H9 (cell line): Measurements from ENCODE around the gene KLF14. TPM values are rescaled to one million over a fixed set of nuclear protein-coding genes. Genes with fewer than 3 reads are reported as not detected.

ENCODE experiments used
- DNase-seq: peaks from one replicate; pipeline ENCODE4 v3.0.0-alpha.2; 2017
- H2AFZ ChIP-seq: one replicate; pipeline ENCODE4 v1.6.1; 2013; ENCODE audit warnings: mild to moderate bottlenecking, low read length, control low read depth, moderate library complexity
- H2AK5ac ChIP-seq: 2 replicates; pipeline ENCODE4 v1.6.1; 2013; ENCODE audit warnings: low read length, control low read depth, mixed read lengths; ENCODE audit not compliant: insufficient read length
- H2BK120ac ChIP-seq: one replicate; pipeline ENCODE4 v1.6.1; 2013; ENCODE audit warnings: low read depth, mild to moderate bottlenecking, low read length, control low read depth, inconsistent platforms; ENCODE audit not compliant: poor library complexity, severe bottlenecking
- H2BK12ac ChIP-seq: 2 replicates; pipeline ENCODE4 v1.6.1; 2013; ENCODE audit warnings: low read length, control low read depth, mixed read lengths, low read depth; ENCODE audit not compliant: insufficient read length
- H2BK15ac ChIP-seq: 2 replicates; pipeline ENCODE4 v1.6.1; 2013; ENCODE audit warnings: low read depth, low read length, control low read depth
- H2BK20ac ChIP-seq: one replicate; pipeline ENCODE4 v1.6.1; 2013; ENCODE audit warnings: low read depth, mild to moderate bottlenecking, low read length, control low read depth, inconsistent platforms; ENCODE audit not compliant: poor library complexity, severe bottlenecking
- H2BK5ac ChIP-seq: 2 replicates; pipeline ENCODE4 v1.6.1; 2013; ENCODE audit warnings: low read length, control low read depth, mixed read lengths; ENCODE audit not compliant: insufficient read length
- H3K14ac ChIP-seq: 2 replicates; pipeline ENCODE4 v1.6.1; 2013; ENCODE audit warnings: low read length, control low read depth; ENCODE audit not compliant: insufficient read depth
- H3K18ac ChIP-seq: 2 replicates; pipeline ENCODE4 v1.6.1; 2013; ENCODE audit warnings: low read depth, mild to moderate bottlenecking, mixed read lengths, low read length, control low read depth; ENCODE audit not compliant: insufficient read length
- H3K23ac ChIP-seq: 2 replicates; pipeline ENCODE4 v1.6.1; 2013; ENCODE audit warnings: low read length, control low read depth, mixed read lengths, low read depth; ENCODE audit not compliant: insufficient read length
- H3K23me2 ChIP-seq: 2 replicates; pipeline ENCODE4 v1.6.1; 2013; ENCODE audit warnings: low read depth, mild to moderate bottlenecking, mixed read lengths, low read length, control low read depth; ENCODE audit not compliant: insufficient read length, poor library complexity, severe bottlenecking
- H3K27ac ChIP-seq: 2 replicates; pipeline ENCODE4 v1.5.1; 2013; ENCODE audit warnings: low read length, control low read depth, mixed read lengths, low read depth; ENCODE audit not compliant: insufficient read length
- H3K27me3 ChIP-seq: 2 replicates; pipeline ENCODE4 v1.6.1; 2013; ENCODE audit warnings: low read length, control low read depth, inconsistent platforms; ENCODE audit not compliant: insufficient read depth
- H3K4ac ChIP-seq: 2 replicates; pipeline ENCODE4 v1.6.1; 2013; ENCODE audit warnings: low read depth, mild to moderate bottlenecking, control low read depth, inconsistent platforms, low read length, moderate library complexity
- H3K4me1 ChIP-seq: 2 replicates; pipeline ENCODE4 v1.6.1; 2013; ENCODE audit warnings: low read length, control low read depth, inconsistent platforms; ENCODE audit not compliant: insufficient read depth
- H3K4me2 ChIP-seq: 2 replicates; pipeline ENCODE4 v1.6.1; 2013; ENCODE audit warnings: low read length, control low read depth, mixed read lengths; ENCODE audit not compliant: insufficient read length, insufficient read depth
- H3K56ac ChIP-seq: 2 replicates; pipeline ENCODE4 v1.6.1; 2013; ENCODE audit warnings: low read depth, mild to moderate bottlenecking, mixed read lengths, low read length, control low read depth; ENCODE audit not compliant: insufficient read length
- H3K79me1 ChIP-seq: 2 replicates; pipeline ENCODE4 v1.6.1; 2013; ENCODE audit warnings: low read depth, mild to moderate bottlenecking, moderate library complexity, low read length, control low read depth, inconsistent platforms; ENCODE audit not compliant: insufficient read depth, poor library complexity, severe bottlenecking
- H3K79me2 ChIP-seq: 2 replicates; pipeline ENCODE4 v1.6.1; 2013; ENCODE audit warnings: low read length, control low read depth, inconsistent platforms; ENCODE audit not compliant: insufficient read depth
- H3K9ac ChIP-seq: 2 replicates; pipeline ENCODE4 v1.6.1; 2013; ENCODE audit warnings: low read length, control low read depth, mixed read lengths; ENCODE audit not compliant: insufficient read length; ENCODE audit errors: extremely low read depth
- H3K9me3 ChIP-seq: one replicate; pipeline ENCODE4 v1.6.1; 2013; ENCODE audit warnings: low read depth, low read length, inconsistent platforms; ENCODE audit not compliant: control insufficient read depth
- H3T11ph ChIP-seq: one replicate; pipeline ENCODE4 v1.6.1; 2013; ENCODE audit warnings: mild to moderate bottlenecking, low read length, control low read depth, inconsistent platforms
- H4K20me1 ChIP-seq: one replicate; pipeline ENCODE4 v1.6.1; 2013; ENCODE audit not compliant: control insufficient read depth, insufficient read length, insufficient read depth
- H4K5ac ChIP-seq: 2 replicates; pipeline ENCODE4 v1.6.1; 2013; ENCODE audit warnings: low read depth, mild to moderate bottlenecking, mixed read lengths, low read length, control low read depth; ENCODE audit not compliant: insufficient read length
- H4K8ac ChIP-seq: replicated peaks from 2 replicates; pipeline ENCODE4 v1.6.1; 2013; ENCODE audit warnings: low read length, control low read depth, mixed read lengths, low read depth; ENCODE audit not compliant: insufficient read length
- H4K91ac ChIP-seq: 2 replicates; pipeline ENCODE4 v1.6.1; 2013; ENCODE audit warnings: low read depth, mild to moderate bottlenecking, moderate library complexity, mixed read lengths, low read length, control low read depth; ENCODE audit not compliant: insufficient read length
- H3K27ac Mint-ChIP-seq, 3 experiments: 2 replicates in 2 of 3; 3 replicates in 1 of 3; pipeline ENCODE4 v1.8.0; 2020 to 2021; ENCODE audit warnings: mixed read lengths in 3 of 3, mild to moderate bottlenecking in 1 of 3, moderate library complexity in 1 of 3
- H3K27me3 Mint-ChIP-seq: 2 replicates; pipeline ENCODE4 v1.8.0; 2021; ENCODE audit warnings: low read depth, mild to moderate bottlenecking, moderate library complexity, mixed read lengths
- H3K36me3 Mint-ChIP-seq, 3 experiments: 2 replicates in 2 of 3; 3 replicates in 1 of 3; pipeline ENCODE4 v1.8.0; 2020 to 2021; ENCODE audit warnings: low read depth in 3 of 3, mixed read lengths in 3 of 3; ENCODE audit not compliant: insufficient read depth in 1 of 3
- H3K4me1 Mint-ChIP-seq, 2 experiments: 2 replicates each; pipeline ENCODE4 v1.8.0; 2020; ENCODE audit warnings: mixed read lengths in 2 of 2
- H3K4me3 Mint-ChIP-seq, 2 experiments: 2 replicates in 1 of 2; 3 replicates in 1 of 2; pipeline ENCODE4 v1.8.0; 2020 to 2021; ENCODE audit warnings: mild to moderate bottlenecking in 2 of 2, mixed read lengths in 2 of 2, moderate library complexity in 1 of 2
- H3K9me3 Mint-ChIP-seq, 2 experiments: 2 replicates in 1 of 2; 3 replicates in 1 of 2; pipeline ENCODE4 v1.8.0; 2020; ENCODE audit warnings: mild to moderate bottlenecking in 2 of 2, mixed read lengths in 2 of 2, moderate library complexity in 1 of 2
- WGBS: extraction: QIAGEN DNeasy Blood & Tissue Kit; methylation state at CpG from one replicate; pipeline ENCODE4 v1.1.7; 2013; ENCODE audit warnings: missing lambda C conversion rate, low lambda C conversion rate, mixed read lengths; ENCODE audit not compliant: insufficient read length; ENCODE audit errors: extremely low coverage; 5-methylcytosine and 5-hydroxymethylcytosine counted together
- total RNA-seq: library from RNA; stranded (reverse); gene quantifications from 2 replicates; pipeline ENCODE4 v1.2.1, GENCODE V29; 2021
- TF ChIP-seq, protein P1 (sequence below): fragments of 200-600 bp; sonication (generic); conservative IDR thresholded peaks from 3 replicates; pipeline ENCODE4 v1.8.0; 2021; ENCODE audit warnings: antibody characterized with exemption, mild to moderate bottlenecking

KLF14 gene
- total RNA-seq, 1 experiment from 2014 or later = not detected

DNA sequence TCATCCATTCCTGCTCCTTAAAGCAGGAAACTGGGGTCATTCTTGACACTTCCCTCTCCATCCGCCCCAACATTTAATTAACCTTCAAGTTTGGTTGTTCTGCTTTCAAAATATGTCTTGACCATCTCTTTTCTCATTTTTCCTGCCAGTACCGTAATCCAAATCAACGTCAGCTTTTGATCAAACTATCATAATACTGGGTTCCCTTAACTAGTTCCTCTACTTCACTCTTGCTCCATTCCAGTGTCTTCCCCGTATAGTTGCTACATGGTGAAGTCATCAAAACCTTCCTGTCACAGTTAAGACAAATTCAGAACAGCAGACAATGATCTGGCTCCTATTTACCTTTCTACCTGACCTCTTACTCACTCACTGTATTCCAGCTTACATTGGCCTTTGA is 6.6 kb upstream of the KLF14 start:
- no peak for DNase-seq
- Histone ChIP-seq H4K5ac (no peak overlapping the region), H3K79me2 (no peaks in the 10 kb centered on the region), H3K9me3 (no peaks in the 10 kb centered on the region), H3K23ac (no peak overlapping the region), H4K8ac (no peak overlapping the region), H2BK15ac (no peak overlapping the region), H3K56ac (no peak overlapping the region), H3K9ac (no peak overlapping the region), H2BK120ac (no peak overlapping the region), H3K4ac (no peak overlapping the region), H3K79me1 (no peaks in the 10 kb centered on the region), H3K27me3 (no peaks in the 10 kb centered on the region; the same call in 1 of the 2 replicates), H3K4me2 (no peak overlapping the region), H4K20me1 (no peaks in the 10 kb centered on the region), H4K91ac (no peak overlapping the region), H3T11ph (no peak overlapping the region), H2AK5ac (no peak overlapping the region), H3K18ac (no peak overlapping the region), H3K14ac (no peak overlapping the region), H2BK5ac (no peak overlapping the region), H3K4me1 (no peaks in the 10 kb centered on the region), H2BK20ac (no peak overlapping the region), H2BK12ac (no peak overlapping the region), H2AFZ (no peak overlapping the region), H3K27ac (no peak overlapping the region), H3K23me2 (no peaks in the 10 kb centered on the region)
- Mint-ChIP-seq H3K4me3 (no peak overlapping the region), H3K27ac (no peak overlapping the region), H3K36me3 (no peaks in the 10 kb centered on the region), H3K9me3 (no peaks in the 10 kb centered on the region), H3K4me1 (no peaks in the 10 kb centered on the region), H3K27me3 (peaks cover 38% of the 10 kb centered on the region)
- TF ChIP-seq, protein P1, sequence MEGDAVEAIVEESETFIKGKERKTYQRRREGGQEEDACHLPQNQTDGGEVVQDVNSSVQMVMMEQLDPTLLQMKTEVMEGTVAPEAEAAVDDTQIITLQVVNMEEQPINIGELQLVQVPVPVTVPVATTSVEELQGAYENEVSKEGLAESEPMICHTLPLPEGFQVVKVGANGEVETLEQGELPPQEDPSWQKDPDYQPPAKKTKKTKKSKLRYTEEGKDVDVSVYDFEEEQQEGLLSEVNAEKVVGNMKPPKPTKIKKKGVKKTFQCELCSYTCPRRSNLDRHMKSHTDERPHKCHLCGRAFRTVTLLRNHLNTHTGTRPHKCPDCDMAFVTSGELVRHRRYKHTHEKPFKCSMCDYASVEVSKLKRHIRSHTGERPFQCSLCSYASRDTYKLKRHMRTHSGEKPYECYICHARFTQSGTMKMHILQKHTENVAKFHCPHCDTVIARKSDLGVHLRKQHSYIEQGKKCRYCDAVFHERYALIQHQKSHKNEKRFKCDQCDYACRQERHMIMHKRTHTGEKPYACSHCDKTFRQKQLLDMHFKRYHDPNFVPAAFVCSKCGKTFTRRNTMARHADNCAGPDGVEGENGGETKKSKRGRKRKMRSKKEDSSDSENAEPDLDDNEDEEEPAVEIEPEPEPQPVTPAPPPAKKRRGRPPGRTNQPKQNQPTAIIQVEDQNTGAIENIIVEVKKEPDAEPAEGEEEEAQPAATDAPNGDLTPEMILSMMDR = no peak
- no CpG with 5 or more reads among the region's 4 CpGs for WGBS
